ENCODE results near the gene INPP5A. TPM values are rescaled to one million over a fixed set of nuclear protein-coding genes. Genes with fewer than 3 reads are reported as not detected.

INPP5A gene
- total RNA-seq, 1 experiment from 2014 or later = 16.0 TPM

- DNase-seq (ENCODE audit: low read depth) = no peak
Measured at GRCh38 chr10:132611026-132611910, 73.7 kb downstream of the INPP5A start.

DNA sequence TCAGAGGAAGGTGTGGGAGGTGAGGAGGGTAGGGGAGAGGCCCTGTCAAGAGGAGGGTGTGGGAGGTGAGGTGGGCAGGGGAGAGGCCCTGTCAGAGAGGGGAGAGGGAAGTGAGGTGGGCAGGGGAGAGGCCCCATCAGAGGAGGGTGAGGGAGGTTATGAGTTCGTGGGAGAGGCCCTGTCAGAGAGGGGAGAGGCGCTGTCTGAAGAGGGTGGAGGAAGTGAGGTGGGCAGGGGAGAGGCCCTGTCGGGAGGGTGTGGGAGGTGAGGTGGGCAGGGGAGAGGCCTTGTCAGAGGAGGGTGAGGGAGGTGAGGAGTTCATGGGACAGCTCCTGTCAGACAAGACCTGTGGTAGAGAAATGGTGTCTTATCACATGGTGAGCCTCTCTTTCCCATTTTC lies 74.4 kb downstream of the INPP5A start:
- DNase-seq (ENCODE audit: low read depth) = no peak

DNA sequence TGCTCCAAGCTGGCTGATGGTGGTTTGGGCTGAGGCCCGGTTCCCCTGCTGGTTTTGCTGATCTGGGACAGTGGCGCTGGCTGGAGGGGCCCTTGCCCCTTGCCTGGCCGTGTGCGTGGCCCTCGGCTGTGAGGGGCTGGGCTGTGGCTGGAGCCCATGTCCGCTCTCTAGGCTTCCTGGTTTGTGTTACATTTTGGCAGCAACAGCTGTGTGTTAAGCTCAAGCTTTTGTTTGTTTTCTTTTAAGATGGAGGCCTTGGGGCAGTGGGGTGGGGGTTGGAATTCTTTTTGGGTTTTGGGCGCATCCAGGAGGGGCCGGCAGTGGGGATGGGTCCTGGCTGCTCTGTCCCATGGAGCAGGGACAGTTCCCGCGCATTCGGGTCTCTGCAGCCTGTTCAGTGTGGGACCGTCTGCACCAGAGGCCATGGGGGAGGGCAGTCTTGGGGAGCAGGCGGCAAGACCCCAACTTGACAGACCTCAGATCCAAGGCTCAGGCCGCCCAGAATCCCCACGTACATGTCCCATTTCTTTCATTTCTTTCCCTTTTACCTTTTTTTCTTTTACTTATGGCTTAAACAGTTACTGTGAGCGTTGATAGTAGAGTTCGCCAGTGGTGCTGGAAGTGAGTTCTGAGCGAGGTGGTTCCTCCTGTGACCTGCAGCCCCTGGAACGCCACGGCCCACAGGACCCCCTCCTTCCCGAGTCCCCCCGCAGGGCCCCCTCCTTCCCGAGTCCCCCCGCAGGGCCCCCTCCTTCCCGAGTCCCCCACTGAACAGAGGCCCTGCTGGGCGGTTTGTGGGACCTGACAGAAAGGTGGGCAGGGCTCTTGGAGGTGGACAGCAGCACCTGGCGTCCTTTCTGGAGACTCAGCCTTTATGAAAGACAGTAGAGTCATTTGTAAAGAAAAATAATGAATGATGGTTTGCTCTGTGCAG lies 75.3 kb downstream of the INPP5A start:
- no peak for DNase-seq (ENCODE audit: low read depth)

- DNase-seq (ENCODE audit: low read depth) = no peak
Measured at GRCh38 chr10:132613566-132614348, 76.2 kb downstream of the INPP5A start.

DNA sequence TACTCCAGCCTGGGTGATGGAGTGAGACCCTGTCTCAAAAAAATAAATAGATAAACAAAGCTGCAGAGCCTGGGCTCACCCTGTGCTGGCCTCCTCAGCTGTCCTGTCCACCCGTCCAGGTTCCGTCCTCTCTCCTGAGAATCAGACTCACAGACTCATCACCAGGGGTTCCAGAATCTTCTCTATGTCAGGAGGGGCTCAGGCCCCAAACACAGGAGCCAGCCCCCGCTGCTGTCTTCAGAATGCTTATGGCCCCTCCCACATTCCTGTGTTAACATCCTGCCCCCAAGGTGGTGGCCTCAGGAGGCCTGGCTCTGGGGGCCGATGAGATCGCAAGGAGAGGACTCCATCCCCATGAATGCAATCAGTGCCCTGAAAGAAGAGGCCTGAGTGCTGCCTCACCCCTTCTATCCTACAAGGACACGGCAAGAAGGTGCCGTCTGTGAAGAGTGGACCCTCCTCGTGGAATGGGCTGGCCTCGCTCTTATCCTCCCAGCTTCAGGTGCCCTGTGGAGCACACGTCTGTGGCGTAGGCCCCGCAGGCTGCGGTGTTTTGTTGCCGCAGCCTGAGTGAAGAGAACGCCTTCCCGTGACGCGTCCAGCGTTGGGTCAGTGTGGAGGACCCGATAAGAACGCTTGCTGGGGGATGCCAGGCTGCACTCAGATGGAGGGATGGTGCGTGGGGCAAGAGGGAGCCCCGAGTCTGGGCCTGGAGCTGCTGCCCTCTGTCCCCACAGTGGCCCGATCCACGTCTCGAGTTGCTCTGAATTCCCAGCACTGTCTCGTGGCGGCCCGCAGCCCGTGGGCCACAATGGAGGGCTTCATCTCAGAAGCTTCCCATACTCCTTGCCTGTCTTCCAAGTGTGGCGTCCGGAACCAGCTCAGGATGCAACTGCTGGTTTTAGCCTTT lies 77.1 kb downstream of the INPP5A start:
- no peak for DNase-seq (ENCODE audit: low read depth)

DNA sequence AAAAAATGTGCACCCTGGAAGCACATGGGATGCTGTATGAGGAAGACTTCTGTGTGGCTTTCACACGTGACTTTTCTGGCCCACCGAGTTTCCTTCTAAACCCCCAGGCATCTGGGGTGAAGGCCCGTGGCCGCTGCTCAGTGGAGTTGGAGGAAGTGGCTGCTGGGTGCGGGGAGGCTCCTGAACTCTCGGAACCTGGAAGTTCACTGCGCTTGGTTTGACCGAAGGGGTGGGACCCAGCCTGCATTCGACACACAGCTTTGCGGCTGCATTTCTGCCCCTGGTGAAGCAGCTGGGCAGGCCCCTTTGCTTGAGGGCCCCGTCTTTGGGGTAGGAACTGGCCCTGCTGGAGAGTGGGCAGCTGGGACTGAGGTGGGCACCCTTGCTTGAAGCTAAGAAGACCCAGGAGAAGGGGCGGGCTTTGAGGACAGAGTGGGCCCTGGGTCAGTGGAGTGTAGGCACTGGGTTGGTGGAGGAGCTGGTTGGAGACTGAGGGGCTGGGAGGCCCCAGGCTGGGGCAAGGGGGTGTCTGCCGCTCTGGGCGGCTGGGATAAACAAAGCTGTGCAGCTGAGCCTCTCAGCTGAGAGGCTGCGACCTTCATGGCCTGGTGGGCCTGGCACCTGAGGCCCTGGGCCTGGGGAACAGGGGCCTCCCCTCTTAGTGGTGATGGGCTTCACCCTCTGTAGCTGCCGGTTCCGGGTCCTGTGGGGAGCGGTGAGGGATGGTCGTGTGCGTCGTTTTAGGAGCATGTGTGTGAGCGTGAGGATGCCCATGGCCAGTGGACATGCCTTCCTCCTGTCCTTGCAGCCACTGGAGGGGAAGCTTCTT lies 78.0 kb downstream of the INPP5A start:
- no peak for DNase-seq (ENCODE audit: low read depth)

GRCh38 chr10:132616170-132616995 lies 78.8 kb downstream of the INPP5A start:
- DNase-seq (ENCODE audit: low read depth) = no peak

- no peak for DNase-seq (ENCODE audit: low read depth)
Measured at GRCh38 chr10:132616996-132617736, 79.6 kb downstream of the INPP5A start.

- no peak for DNase-seq (ENCODE audit: low read depth)
Measured at GRCh38 chr10:132617737-132618052, 80.1 kb downstream of the INPP5A start.

DNA sequence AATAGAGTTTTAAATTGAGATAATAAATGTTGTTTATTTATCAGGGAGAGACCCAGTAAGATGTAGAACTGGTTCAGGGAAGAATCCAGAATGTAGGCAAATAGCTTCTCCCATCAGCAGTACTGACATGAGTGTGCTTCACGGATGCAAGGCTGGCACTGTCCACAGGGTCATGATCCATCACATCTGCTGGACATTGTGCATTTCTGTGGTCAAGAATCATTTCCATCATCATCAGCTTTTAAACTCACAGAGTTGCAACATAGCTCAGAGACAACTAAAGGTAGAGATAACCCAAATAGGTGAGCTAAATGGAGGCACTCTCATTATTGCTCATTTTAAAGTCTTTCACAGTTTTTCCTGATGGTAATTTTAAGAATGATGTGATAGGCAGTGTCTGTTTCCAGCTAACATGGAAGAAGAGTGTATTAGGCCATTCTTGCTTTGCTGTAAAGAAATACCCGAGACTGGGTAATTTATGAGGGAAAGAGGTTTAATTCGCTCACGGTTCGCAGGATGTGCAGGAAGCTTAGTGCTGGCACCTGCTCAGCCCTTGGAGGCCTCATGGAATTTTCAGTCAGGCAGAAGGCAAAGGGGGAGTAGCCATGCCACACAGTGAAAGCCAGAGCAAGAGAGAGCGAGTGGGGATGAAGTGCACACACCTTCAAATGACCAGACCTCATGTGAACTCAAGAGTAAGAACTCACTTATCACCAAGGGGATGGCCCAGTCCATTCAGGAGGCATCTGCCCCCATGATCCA lies 80.8 kb downstream of the INPP5A start:
- DNase-seq (ENCODE audit: low read depth) = peak; percentile 6

GRCh38 chr10:132619927-132620326 lies 82.3 kb downstream of the INPP5A start:
- DNase-seq (ENCODE audit: low read depth) = no peak

- no peak for DNase-seq (ENCODE audit: low read depth)
Measured at GRCh38 chr10:132624061-132624846, 86.7 kb downstream of the INPP5A start.

DNA sequence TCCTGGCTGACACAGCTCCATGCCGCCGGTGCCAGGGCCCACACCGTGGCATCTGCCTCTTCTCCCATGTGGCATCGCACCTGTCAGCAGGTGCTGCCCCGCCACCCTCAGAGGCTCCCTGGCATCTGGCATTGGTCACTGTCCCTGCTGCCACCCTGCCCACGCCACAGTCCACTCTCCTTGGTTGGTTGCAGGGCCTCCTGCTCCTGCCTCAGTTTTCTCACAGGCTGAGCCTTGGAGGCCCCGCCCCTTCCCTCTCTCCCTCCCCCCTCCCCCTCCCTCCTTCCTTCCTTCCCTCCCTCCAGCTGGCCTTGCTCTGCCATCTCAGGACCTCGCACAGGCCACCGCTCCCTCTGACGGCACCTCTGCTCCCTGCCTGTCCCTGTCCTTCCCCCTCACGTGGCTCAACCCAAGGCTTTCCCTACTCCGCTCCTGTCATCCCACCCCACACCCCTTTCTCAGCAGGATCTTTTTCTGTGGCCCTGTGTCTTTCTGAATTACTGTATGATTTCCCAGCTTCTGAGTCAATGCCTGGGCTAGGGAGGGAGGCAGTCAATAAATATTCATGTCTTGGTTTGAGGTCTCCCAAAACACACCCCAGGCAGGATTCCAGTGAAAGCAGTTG lies 87.4 kb downstream of the INPP5A start:
- DNase-seq (ENCODE audit: low read depth) = no peak

DNA sequence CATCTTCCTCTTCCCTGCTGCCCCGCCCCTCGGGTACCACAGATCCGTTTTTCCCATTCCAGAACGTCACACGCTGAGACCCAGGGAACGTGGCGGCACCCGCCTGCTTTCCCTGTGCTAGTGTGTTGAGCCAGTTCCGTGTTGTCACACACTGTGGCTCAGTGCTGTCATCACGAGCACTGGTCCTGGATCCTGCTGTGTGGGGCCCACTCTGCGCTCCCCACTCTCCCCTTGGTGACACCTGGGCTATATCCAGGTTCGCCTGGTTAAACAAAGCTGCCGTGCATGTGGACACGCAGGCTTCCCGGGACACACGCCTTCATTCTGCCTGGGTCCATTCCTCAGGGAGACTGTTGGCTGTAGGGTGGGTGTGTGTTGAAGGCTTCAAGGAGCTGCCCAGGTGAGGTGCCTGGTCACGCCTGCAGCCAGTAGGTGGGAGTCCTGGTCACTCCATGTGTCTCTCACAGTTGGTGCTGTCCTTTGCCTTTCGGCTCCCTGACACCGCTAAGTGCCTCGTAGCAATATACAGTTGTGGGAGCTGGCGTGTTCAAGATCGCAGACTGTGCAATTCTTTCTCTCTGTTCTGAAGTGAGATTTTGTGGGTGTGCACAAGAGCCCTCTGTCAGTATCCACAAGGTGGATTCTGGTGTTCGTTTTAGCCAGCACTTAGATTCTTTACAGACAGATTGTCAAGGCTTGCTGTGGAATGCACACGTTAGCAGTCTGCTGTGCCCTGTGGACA lies 88.6 kb downstream of the INPP5A start:
- no peak for DNase-seq (ENCODE audit: low read depth)

Measured in LHCN-M2 (cell line).